Amniotic epithelial cell (primary cell): Measurements from ENCODE around the gene CAPN12.

Experiments
- DNase-seq: peaks from one replicate; pipeline ENCODE4 v3.0.0-alpha.2; 2010; ENCODE audit warnings: low read depth

Gene CAPN12

DNA sequence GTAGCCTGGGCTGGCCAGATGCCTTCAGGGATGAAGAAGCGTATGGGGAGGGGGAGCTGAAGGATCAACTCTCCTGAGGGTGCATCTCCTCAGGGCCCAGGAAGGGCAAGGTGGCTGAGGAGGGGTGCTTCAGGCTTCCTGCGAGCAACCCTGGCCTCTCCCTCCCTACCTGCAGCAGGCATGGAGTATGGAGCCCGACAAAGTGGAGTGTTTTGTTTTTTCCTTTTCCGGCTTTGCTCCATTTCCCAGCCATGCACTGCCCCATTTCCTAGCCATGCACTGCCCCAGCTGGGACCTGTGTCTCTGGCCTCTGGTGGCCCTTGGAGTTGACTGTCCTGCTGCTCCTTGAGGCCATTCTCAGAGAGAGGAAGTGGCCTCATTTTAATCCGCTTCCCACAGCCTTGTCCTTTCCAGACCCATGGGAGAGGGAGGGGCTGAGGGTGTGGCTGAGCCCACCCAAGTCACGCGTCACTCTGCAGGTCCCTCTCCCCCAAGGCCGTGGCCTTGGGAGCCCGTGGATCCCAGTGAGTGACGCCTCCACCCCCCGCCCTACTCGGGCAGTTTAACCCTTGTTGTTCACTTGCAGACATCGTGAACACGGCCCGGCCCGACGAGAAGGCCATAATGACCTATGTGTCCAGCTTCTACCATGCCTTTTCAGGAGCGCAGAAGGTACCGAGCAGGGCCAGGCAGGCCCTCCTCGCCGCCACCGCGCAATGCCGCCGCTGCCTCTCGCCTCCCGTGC is 34.4 kb downstream of the CAPN12 start:
- no peak for DNase-seq

DNA sequence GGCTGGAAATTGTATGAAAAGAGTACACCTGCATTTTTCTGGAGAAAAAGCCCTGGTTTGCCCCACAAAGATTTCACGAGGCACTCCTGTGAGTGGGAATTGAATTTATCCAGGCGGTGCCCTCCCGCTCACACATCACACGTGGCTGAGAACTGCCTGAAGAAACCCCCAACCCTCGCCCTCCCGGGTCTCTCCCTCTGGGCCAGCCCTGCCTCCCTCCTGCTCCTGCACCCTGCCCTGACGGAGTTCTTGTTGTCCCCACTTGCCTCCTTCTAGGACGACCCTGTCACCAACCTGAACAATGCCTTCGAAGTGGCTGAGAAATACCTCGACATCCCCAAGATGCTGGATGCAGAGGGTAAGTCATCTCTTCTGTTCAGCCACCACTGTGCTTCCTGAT is 35.2 kb downstream of the CAPN12 start:
- DNase-seq = no peak

DNA sequence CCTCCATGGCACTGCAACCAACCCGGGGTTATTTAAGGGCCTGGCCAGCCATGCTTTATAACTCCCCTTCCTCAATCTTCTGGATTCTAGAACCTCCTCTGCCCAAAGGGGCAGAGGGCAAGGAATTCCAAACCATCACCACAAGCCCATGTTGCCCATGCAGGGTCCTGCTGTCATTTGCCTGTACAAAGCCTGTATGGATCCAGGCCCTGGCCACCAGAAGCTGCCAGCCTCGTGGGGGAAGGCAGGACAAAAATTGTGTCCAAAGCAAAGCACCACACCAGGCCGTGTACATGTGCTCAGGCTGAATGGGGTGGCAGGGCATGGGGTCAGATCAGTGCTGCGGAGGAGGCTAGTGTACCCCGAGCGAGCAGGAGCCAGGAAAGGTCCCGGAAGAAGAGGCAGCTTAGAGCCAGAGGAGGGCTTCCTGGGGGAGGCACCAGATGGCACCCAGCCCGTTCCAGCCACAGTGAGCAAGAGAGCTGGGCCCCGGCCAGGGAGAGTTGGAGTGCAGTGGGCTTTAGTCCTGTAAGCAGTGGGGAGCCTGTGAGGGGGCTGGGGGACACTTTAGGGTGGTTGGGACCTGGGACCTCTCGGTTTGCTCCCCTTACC is 35.8 kb downstream of the CAPN12 start:
- DNase-seq = no peak

DNA sequence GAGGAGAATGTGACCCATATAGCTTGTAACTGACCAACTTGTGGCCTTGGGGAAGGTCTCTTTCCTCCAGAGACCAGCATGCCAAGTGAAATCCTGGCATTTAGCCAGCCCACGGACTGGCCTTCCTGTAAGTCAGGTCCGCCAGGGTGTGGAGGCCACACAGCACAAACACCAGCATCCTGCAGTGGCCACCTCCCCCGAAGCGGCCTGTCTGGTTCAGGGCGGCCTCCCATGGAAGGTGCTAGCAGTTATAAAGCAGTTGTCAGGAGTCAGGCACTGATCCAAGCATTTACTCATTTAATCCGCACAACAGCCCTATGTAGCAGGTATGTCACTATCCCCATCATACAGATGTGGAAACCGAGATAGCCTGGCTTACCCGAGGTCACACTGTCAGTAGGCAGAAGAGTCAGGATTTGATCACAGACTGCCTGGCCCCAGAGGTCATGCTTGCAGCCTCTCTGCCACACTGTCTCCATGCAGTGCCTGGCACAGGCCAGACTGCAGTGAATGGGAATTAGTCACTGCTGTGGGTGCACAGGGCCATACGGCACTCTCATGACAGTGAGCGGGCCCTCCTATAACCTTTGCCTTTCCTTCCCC is 36.7 kb downstream of the CAPN12 start:
- DNase-seq = peak; percentile 52

DNA sequence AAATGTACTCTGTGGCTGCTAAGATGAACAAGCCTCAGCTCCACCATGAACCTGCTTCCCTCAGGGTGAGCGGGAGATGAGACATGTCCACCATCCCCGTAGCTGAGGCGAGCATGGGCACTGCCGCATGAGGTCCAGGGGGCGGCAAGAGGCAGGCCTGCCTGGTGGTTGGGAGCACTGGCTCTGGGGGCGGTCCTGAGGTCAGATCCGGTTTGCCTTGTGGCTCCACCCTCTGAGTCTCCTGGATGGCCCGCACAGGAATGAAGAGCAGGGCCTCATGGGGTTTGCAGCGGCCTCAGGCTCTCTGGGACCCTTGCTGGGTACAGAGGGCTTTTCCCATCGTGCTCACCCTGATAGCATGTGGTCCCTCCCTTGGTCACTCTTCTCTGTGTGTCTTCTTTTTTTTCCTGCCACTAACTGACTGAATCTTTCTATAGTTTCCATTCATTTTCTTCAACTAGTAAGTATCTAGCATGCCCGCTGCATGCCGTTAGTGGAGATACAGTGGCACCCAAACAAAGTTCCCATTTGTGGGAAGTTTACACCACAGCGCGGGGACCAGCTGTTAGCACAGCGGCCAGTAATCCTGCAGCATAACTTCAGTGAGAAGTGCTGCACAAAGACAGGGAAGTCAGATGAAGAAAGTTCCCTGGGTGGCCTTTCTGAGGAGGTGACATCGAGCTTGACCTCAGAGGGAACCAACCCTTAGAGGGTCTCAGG is 37.3 kb downstream of the CAPN12 start:
- no peak for DNase-seq

DNA sequence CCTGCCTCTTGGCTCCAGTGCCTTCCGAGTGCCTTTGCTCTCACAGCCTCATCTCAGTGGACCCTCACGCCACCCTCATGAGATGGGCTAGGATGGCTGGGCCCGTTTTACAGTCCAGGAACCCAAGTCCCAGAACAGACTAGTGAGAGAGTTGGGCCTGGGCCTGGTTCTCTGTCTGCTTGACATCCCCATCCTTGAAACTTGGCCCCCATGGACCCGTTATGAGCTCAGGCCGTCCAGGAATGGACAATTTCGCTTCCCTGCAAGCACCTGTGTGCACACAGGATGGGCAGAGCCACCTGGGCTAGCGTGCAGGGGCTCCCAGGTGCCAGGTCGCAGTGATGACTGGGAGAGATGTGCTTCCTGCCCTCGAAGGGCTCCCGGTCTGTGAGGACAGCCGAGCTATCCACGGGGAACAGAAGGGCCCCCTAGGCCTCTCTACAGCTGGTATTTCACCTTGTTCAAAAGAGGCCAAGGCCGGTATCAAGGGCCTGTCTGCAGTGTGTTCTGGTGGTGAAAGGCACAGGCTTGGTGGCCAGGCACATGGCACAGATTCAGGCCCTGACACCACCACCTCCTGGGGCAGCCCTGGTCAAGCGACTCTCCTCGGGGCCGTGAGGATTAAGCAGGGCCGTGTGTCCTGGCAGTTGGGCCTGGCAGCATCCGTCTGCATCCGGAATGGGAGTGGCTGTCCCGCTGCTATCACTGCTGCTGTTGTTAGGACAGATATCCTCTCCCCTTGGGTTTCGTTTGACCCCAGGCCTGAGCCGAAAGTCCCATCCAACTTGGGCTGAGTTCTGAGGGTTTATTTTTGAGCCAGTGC is 38.9 kb downstream of the CAPN12 start:
- DNase-seq = no peak

DNA sequence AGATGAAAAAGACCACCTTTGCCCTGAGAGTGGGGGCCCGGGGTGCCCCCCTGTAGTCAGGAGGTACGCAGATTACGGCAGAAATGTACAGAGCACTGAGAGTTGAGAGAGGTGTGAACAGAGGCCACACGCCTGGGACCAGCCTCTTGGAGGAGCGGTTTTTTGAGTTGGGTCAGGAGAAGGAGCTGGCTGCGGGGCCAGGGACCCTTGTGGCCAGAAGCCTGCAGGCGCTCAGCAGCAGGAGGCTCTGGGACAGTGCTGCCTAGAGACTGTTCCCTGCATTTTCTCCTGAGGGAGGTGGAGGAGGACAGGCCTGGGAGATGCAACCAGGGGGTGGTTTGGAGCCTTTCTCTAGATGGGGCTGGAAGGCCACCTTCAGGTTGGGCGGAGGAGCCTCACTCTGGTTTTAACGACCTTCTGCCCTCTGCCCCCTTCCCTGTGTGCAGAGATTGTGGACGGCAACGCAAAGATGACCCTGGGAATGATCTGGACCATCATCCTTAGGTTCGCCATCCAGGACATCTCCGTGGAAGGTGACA is 39.7 kb downstream of the CAPN12 start:
- no peak for DNase-seq

DNA sequence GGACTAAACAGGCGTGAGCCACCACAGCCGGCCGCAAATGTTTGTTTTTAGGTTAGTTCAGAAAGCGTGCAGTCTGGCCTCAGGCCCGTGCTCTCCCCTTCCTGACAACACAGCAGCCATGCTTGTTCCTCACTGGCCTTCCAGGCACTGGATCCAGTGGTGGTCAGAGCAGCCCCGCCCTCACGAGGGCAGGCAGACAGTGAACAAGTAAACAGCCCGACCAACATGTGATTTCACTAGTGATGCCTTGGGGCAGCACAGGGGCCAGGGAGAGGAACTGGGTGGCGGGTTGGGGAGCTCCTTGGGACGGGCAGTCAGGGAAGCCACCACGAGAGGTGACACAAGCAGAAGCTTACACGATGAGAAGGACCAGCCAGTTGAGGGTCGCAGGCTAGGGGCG is 40.8 kb downstream of the CAPN12 start:
- no peak for DNase-seq

DNA sequence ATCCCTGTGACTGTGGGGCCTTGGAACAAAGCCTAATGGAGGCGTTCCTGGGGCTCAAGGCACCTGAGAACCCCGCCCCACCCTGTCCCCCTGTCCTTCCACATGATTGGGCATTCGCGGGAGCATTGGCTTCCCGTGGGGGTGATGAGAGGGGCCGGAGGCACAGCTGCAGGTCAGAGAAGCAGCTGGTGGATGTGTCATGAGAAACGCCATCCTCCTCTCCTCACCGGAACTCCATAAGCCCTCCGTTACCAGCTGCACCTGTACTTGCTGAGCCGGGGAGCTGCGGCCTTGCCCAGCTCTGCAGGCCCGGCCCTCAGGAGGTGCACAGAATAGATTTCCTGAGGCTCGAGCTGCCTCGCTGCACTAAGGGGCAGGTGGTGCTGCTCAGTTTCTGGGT is 42.0 kb downstream of the CAPN12 start:
- no peak for DNase-seq

DNA sequence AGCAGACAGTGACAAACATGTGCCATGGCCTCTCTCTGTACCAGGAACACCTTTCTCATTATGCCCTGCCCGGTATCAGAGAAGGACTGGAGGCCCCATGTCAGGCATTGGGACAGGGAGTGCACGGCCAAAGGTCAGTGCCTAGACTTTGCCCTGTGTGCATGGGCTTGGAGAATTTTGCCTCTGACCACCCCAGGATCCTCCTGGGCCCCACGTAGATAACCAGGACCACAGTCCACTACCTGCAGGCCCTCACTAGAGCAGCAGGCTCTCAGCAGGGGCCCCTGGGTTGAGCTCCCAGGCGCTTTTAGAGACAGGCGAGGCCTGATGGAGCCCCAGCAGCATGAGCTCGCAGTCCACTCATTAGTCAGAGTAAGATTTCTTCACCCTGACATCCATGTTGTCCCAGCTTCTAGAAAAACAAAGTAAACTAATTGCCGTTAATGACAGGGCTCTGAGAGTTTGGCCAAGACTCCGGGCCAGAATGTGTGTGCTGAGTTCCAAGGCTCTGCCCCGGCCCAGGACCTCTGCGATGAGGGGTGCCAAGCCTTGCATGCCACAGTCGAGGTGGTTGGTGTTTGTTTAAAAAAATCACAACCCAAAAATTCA is 42.7 kb downstream of the CAPN12 start:
- peak; percentile 71 for DNase-seq

DNA sequence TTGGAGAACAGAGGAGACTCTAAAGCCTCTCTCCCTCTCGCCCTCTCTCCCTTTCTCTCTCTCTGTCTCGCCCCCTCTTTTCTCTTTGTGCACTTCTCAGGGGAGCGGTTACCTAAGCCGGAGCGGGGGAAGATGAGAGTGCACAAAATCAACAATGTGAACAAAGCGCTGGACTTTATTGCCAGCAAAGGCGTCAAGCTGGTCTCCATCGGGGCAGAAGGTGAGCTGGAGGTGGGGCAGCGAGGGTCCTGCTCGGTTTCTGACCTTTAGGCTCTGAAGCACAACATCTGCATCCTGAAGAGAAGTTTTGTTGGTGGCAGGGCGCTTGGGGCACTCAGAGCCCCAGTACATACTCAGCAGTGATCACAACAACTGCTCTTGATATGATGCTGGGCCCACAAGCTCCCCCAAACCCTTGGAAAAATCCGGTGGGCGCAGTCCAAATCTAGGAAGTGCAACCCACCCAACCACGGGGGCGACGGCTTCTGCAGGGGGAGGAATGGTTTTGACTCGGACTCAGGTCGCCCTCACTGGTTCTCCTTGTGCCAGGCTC is 43.3 kb downstream of the CAPN12 start:
- no peak for DNase-seq

DNA sequence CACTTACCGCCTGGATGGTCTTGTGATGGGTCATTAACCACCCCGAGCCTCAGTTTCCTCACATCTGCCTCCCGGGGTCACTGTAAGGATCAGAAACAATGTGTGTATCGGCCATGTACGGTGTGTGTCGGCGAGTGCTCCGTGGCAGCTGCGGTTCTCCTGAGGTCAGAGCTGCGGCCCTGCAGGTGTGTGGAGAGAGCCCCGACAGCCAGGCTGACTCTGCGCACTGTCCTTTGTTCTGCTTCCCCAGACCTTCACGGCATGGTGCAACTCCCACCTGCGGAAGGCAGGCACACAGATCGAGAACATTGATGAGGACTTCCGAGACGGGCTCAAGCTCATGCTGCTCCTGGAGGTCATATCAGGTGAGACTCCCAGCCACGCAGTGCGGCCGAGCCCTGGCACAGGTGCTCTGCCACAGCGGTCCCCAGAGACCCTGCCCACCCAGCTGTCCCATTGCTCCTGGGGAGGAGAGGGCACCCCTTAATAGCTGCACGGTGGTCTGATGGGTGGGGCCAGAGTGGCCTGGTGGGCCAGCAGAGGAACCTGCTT is 43.8 kb downstream of the CAPN12 start:
- no peak for DNase-seq

DNA sequence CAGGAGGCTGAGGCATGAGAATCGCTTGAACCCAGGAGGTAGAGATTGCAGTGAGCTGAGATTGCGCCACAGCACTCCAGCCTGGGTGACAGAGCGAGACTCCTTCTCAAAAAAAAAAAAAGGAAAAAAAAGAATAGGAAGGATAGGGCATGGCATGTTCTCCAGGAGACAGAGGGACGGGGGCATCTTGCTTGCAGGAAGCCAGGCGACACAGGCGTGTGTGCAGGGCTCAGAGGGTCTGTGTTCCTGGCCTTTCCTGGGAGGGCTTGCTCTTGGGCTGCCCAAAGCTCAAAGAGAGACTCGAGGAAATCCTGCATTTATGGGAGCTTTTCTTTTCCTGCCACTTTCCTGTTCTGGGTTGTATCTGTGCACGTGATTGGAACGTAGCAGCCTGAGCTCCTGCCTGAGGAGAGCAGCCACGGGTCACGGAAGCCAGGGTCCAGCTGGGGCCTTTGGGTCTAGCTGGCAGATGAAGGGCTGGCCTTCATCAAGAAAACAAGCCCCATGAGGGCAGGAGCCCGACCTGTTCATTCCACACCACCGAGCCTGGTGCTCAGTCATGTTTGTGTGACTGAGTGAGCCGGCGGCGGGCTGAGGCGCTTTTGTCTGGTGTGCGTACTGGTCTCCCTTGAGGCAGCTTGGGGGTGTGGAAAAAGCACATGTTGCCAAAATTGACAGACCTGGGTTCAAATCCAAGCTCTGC is 44.5 kb downstream of the CAPN12 start:
- DNase-seq = no peak

DNA sequence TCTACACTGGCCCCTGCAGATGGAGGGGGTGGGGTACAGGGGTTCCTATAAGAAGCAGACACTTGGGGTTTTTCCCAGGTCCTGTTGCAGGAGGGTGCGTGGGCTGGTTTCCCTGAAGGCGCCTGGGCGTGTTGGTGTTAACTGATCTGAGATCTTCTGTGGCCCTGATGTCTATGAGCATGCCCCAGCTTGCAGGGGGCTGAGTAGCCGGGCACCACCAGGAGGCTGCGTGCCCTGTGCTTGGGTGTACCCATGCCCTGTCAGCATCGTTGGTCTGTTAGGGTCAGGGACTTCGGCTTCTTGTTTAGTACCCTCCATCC is 45.3 kb downstream of the CAPN12 start:
- DNase-seq = no peak

DNA sequence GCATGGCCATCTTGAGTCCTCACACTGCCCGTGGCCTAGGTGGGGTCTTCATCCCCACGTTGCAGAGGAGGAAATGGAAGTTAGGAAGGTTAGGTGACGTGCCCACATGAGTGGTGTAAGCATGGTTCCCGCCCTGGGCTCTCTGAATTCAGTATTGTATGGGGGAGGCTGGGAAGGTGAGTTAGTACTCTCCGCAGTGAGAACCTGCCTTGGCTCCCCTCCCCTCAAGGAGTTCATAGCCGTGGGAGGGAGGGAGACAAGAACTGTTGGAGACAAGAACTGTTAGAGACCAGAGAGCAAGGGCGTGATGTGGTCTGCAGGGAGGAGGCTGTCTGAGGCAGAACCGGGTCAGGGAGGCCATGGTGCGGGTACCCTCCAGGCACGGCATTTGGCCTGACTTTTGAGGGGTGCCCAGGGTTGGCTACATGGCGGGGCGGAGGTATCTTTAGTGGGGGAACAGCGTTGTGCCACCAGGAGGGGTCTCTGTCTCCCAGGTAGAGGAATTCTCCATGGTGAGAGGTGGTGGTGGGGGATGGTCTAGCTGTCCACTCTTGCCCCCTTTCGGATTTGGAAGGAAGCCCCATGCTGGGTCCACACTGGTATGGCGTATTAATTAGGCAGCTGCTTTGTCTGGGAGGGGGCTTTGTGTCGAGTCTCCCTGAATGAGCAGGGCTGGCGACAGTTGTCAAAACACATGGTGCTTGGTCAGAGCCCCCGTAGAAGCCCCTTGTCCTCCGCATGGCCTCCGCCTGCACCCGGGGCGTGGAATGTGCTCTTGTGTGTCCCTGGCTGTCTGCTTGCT is 45.8 kb downstream of the CAPN12 start:
- DNase-seq = peak; percentile 34

DNA sequence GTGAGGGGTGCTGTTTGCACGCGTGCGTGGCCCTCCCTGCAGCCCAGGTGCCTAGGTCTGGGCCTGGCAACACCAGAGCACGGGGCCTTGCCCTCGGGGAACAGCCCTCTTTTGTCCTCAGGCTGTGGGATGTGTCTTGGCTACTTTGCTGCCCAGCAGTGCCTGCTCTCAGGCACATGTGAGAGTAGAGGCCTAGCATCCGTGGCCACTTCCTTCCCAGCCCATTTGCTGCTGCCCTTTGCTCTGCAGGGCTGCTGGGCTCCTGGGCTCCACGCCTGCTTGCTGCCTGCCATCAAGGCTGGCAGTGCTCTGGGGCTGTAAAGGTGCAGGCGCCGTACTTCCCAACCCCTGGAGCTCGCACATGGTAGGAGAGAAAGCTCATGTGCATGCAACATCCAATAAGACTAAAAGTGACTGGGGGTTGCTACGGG is 46.6 kb downstream of the CAPN12 start:
- DNase-seq = no peak

DNA sequence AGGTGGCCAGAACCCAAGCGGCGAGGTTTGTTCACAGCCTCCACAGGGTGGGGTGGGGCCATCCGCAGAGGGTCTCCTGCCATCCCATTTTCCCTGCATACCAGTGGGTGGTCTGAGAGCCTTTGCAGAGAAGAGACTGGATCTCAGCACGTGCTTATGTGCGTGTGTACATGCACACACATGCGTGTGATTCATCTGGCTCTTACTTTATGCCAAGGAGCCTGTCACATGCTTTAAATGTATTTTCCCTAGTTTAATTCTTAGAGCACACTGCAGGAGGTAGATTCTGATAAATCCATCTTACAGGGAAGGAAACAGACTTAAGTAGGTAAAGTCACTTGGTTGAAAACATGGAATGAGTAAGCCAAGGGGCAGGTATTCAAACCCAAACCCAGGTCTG is 47.1 kb downstream of the CAPN12 start:
- DNase-seq = no peak

DNA sequence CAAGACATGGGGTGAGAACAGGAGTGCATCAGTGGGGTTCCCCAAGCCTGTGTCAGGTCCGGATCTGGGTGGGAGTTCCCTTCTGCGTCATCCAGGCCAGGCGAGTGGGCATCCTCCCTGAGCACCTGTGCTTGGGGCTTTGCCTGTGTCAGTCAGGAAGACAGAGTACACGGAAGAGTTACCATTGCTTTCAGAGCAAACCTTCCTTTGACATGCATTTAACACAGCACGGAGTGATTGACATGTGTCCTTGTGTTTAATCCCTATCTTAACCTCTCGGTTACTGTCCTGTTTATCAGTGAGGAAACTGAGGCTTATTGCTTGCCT is 47.6 kb downstream of the CAPN12 start:
- no peak for DNase-seq
